ENCODE data around the gene SLC22A23.

DNA sequence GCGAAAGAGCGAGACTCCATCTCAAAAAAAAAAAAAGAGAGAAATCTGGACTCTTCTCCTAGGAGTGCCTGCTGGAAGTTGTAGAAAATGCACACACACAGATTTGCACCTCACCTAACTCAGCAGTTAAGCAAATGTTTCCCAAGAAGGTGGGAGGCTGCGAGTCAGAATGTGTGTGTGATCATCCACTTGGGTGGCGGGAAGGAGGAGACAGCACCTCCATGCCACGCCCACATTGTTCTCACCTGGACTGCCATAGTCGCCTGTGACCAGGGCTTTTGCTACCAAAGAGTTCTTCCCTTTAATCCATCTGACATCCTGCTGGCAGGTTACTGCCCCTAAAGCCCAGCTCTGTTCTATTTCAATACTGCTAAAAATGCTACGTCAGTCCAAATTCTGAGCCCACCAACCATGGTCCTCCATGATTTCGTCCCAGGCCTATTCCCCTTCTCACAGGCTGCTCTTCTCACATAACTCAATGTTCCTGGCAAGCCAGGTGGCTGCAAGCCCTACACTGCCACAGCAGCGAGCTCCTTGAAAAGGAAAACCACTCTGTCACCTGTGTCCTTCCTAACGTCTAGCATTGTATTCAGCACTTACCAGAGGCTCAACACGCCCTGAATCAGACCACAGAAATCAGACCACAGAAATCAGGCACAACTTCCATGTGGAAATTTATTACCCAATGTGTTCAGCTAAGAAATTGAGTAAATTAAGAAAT lies 120.6 kb downstream of the SLC22A23 start:
- TF ChIP-seq, protein P1, sequence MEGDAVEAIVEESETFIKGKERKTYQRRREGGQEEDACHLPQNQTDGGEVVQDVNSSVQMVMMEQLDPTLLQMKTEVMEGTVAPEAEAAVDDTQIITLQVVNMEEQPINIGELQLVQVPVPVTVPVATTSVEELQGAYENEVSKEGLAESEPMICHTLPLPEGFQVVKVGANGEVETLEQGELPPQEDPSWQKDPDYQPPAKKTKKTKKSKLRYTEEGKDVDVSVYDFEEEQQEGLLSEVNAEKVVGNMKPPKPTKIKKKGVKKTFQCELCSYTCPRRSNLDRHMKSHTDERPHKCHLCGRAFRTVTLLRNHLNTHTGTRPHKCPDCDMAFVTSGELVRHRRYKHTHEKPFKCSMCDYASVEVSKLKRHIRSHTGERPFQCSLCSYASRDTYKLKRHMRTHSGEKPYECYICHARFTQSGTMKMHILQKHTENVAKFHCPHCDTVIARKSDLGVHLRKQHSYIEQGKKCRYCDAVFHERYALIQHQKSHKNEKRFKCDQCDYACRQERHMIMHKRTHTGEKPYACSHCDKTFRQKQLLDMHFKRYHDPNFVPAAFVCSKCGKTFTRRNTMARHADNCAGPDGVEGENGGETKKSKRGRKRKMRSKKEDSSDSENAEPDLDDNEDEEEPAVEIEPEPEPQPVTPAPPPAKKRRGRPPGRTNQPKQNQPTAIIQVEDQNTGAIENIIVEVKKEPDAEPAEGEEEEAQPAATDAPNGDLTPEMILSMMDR (IDR thresholded peaks at IDR 0.05; ENCODE audit: borderline replicate concordance, extremely low read depth, low read length, poor library complexity, severe bottlenecking), result no peak
- TF ChIP-seq EZH2 (IDR thresholded peaks at IDR 0.05; ENCODE audit: borderline replicate concordance, low read depth, low read length, severe bottlenecking), result no peak

All from DND-41 (cell line).